Head of caudate nucleus (tissue), 42 donors: ENCODE results near the gene TBC1D17.

Experiments
- DNase-seq, 42 donors: peaks; one replicate each; pipeline versions ENCODE4 v3.0.0 to v3.0.0-alpha.2; 2020 to 2021; ENCODE audit warnings: mixed read lengths in 7 of 42
- intact Hi-C: fragments of 100-400 bp; cut with DNase I; formaldehyde crosslinking; loops from one replicate; pipeline ENCODE4 v1.15.0; 2022

The TBC1D17 gene

GRCh38 chr19:49887037-49887664, 9.6 kb downstream of the TBC1D17 start:
- no peak for DNase-seq
- intact Hi-C loops: no loop called here

GRCh38 chr19:49887665-49888509, 10.4 kb downstream of the TBC1D17 start:
- DNase-seq: no peak

GRCh38 chr19:49888510-49888824, 11.0 kb downstream of the TBC1D17 start:
- DNase-seq: no peak
- intact Hi-C loops: no loop called here

More at GRCh38 chr19:49887665-49888509, 10.4 kb downstream of the TBC1D17 start:
- intact Hi-C loops: no loop called here

- intact Hi-C loops: no loop called here
- DNase-seq: no peak
Observed at GRCh38 chr19:49889038-49889686, 11.7 kb downstream of the TBC1D17 start.

GRCh38 chr19:49889687-49890348, 12.3 kb downstream of the TBC1D17 start:
- peak in 41 of 42 donors; percentile 33 to 85 (median 67) for DNase-seq
- intact Hi-C loops: no loop called here

- peak in 10 of 42 donors; percentile 24 to 47 (median 36) for DNase-seq
- intact Hi-C loops: no loop called here
Observed at GRCh38 chr19:49890349-49891311, 13.1 kb downstream of the TBC1D17 start.

- no peak for DNase-seq
- intact Hi-C loops: no loop called here
Observed at GRCh38 chr19:49891393-49891792, 13.9 kb downstream of the TBC1D17 start.

- no peak for DNase-seq
- intact Hi-C loops: no loop called here
Observed at GRCh38 chr19:49892716-49893115, 15.2 kb downstream of the TBC1D17 start.

GRCh38 chr19:49894011-49894664, 16.6 kb downstream of the TBC1D17 start:
- intact Hi-C loops: no loop called here
- no peak for DNase-seq

- intact Hi-C loops: no loop called here
- no peak for DNase-seq
Observed at GRCh38 chr19:49894879-49895565, 17.5 kb downstream of the TBC1D17 start.

GRCh38 chr19:49895566-49896297, 18.2 kb downstream of the TBC1D17 start:
- intact Hi-C loops: no loop called here
- DNase-seq: no peak

GRCh38 chr19:49896863-49897621, 19.5 kb downstream of the TBC1D17 start, which contains the start of gene IL4I1:
TSS of gene IL4I1 (minus strand) at chr19:49896887. CDS start at chr19:49896160, 727 bp downstream.
- peak in 15 of 42 donors; percentile 16 to 59 (median 42) for DNase-seq
- intact Hi-C loops: no loop called here

- DNase-seq: no peak
- intact Hi-C loops: no loop called here
Observed at GRCh38 chr19:49904136-49904535, 26.6 kb downstream of the TBC1D17 start.

GRCh38 chr19:49906879-49907564, 29.5 kb downstream of the TBC1D17 start:
- intact Hi-C loops: no loop called here
- peak in 23 of 42 donors; percentile 26 to 79 (median 42) for DNase-seq

GRCh38 chr19:49907745-49908446, 30.4 kb downstream of the TBC1D17 start:
- intact Hi-C loops: no loop called here

More at GRCh38 chr19:49907745-49908446, 30.4 kb downstream of the TBC1D17 start:
- DNase-seq: no peak
